AG04449 (cell line): ENCODE data around the gene SRPK2.
"Not testable (repeated sequence)": the region's sequence is repeated elsewhere in the genome, so short reads cannot be mapped to it uniquely, and the experiment has no call there.

Experiments
- CTCF ChIA-PET: fragments of 350-600 bp; formaldehyde crosslinking; extraction: SDS; loops from one replicate; lab custom pipeline; 2021; ENCODE audit warnings: antibody characterized with exemption; lab: Yijun Ruan, JAX
- POLR2A ChIA-PET: fragments of 400-600, 350-600 bp; formaldehyde crosslinking; extraction: SDS; loops from one replicate; lab custom pipeline; 2020; ENCODE audit warnings: antibody characterized with exemption, inconsistent platforms; lab: Yijun Ruan, JAX
- DNase-seq: peaks from one replicate; pipeline ENCODE4 v3.0.0-alpha.2; 2010; ENCODE audit warnings: low read depth, low spot score
- H3K4me3 ChIP-seq: 2 replicates; pipeline ENCODE4 v1.5.1; 2011; ENCODE audit warnings: low read depth, mild to moderate bottlenecking, control low read depth, low read length
- TF ChIP-seq, protein P1 (sequence below): IDR thresholded peaks from one replicate; pipeline ENCODE4 v1.5.1; 2011; ENCODE audit warnings: mild to moderate bottlenecking, moderate library complexity, low read length, control low read depth, inconsistent platforms; ENCODE audit not compliant: insufficient read depth; ENCODE audit errors: missing control alignments

The SRPK2 gene

GRCh38 chr7:105330526-105330925 lies 58.2 kb downstream of the SRPK2 start:
- POLR2A ChIA-PET: interaction anchor here (0.6 kb wide), 1 partner anchor 41 kb away, joined by 3 read pairs; no protein-coding TSS in a partner anchor

GRCh38 chr7:105327201-105327600 lies 61.5 kb downstream of the SRPK2 start:
- ChIA-PET CTCF (no interaction called here), POLR2A (no interaction called here)
- TF ChIP-seq, protein P1, sequence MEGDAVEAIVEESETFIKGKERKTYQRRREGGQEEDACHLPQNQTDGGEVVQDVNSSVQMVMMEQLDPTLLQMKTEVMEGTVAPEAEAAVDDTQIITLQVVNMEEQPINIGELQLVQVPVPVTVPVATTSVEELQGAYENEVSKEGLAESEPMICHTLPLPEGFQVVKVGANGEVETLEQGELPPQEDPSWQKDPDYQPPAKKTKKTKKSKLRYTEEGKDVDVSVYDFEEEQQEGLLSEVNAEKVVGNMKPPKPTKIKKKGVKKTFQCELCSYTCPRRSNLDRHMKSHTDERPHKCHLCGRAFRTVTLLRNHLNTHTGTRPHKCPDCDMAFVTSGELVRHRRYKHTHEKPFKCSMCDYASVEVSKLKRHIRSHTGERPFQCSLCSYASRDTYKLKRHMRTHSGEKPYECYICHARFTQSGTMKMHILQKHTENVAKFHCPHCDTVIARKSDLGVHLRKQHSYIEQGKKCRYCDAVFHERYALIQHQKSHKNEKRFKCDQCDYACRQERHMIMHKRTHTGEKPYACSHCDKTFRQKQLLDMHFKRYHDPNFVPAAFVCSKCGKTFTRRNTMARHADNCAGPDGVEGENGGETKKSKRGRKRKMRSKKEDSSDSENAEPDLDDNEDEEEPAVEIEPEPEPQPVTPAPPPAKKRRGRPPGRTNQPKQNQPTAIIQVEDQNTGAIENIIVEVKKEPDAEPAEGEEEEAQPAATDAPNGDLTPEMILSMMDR: no peak
- no peak overlapping the region for H3K4me3 ChIP-seq
- no peak for DNase-seq

More at GRCh38 chr7:105330526-105330925, 58.2 kb downstream of the SRPK2 start:
- no peak overlapping the region for H3K4me3 ChIP-seq
- no peak for DNase-seq
- CTCF ChIA-PET: interaction anchor here (0.8 to 1.2 kb wide), 2 partner anchors 15 to 33 kb away, joined by 3 read pairs; no protein-coding TSS in a partner anchor
- TF ChIP-seq, protein P1: no peak

GRCh38 chr7:105325216-105325904 lies 63.4 kb downstream of the SRPK2 start:
- ChIA-PET CTCF (interaction anchor here (0.5 to 0.8 kb wide), 2 partner anchors 12 to 15 kb away, joined by 3 read pairs; no protein-coding TSS in a partner anchor), POLR2A (no interaction called here)
- H3K4me3 ChIP-seq: no peak overlapping the region
- TF ChIP-seq, protein P1: no peak
- no peak for DNase-seq

- H3K4me3 ChIP-seq, DNase-seq, POLR2A ChIA-PET: not testable (repeated sequence)
- CTCF ChIA-PET: interaction anchor here (0.8 kb wide), 1 partner anchor 16 kb away, joined by 3 read pairs; no protein-coding TSS in a partner anchor
Observed at GRCh38 chr7:105324606-105325005, 64.1 kb downstream of the SRPK2 start.

DNA sequence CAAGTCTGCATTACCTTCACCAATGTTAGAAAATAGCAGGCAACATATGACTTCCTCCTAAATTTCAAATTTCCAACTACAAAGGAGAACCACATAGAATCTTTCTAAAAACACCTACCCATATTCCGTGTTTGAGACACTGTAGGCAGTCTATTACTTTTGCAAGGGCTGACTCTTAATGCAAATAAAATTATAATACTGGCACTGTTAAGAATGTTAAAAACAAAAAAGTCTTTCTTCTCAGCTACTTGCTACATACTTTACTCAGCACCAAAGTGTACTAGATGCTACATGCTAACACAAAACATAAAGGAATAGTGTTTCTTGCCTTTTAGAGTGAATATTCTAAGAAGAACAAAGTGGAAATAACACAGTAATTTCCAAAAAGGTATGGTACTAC lies 65.4 kb downstream of the SRPK2 start:
- DNase-seq: no peak
- ChIA-PET CTCF (interaction anchor here (0.7 to 1.2 kb wide), 2 partner anchors 11 to 17 kb away, joined by 3 read pairs; no protein-coding TSS in a partner anchor), POLR2A (no interaction called here)
- TF ChIP-seq, protein P1: no peak
- no peak overlapping the region for H3K4me3 ChIP-seq

DNA sequence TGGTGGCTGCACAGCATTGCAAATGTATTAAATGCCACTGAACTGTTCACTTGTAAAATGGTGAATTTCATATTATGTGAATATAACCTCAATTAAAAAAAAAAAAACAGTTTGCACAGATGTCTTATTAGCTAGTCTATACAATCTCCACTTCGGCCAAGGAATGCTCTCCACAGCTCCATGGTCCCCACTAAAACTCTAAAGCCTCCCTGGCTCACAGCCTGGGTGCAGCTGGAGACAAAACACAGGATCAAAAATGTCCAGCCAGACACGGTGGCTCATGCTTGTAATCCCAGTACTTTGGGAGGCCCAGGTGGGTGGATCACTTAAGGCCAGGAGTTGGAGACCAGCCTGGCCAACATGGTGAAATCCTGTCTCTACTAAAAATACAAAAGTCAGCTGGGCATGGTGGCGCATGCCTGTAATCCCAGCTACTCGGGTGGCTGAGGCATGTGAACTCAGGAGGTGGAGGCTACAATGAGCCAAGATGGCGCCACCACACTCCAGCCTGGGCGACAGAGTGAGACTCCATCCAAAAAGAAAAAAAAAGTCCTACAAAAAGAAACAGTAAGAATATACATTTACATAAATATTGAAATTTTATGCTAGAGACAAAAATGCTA lies 66.0 kb downstream of the SRPK2 start:
- ChIA-PET POLR2A (no interaction called here), CTCF (interaction anchor here (1.2 kb wide), 1 partner anchor 12 kb away, joined by 3 read pairs; no protein-coding TSS in a partner anchor)
- DNase-seq: no peak
- H3K4me3 ChIP-seq: no peak overlapping the region
- TF ChIP-seq, protein P1: no peak
